PC-9 (cell line): ENCODE results near the gene RASL11B. TPM values are rescaled to one million over a fixed set of nuclear protein-coding genes. Genes with fewer than 3 reads are reported as not detected.
A peak's percentile ranks its signal among the peaks of the same experiment; 100 is the strongest.

Experiments
- BruUV-seq: library from RNA; stranded (reverse); fragments of 400-500 nt; replicated peaks from 2 replicates; lab custom pipeline; 2021; lab: Mats Ljungman, UMichigan
- CTCF ChIA-PET: fragments of 300-600 bp; sonication (Branson Sonifier 250); formaldehyde crosslinking; loops from one replicate; lab custom pipeline; 2022; ENCODE audit warnings: antibody characterized with exemption; lab: Charles Lee
- POLR2A ChIA-PET: fragments of 300-600 bp; sonication (Branson Sonifier 250); formaldehyde crosslinking; loops from one replicate; lab custom pipeline; 2022; ENCODE audit warnings: antibody characterized with exemption; ENCODE audit not compliant: unreplicated experiment; lab: Charles Lee
- DNase-seq, 2 experiments: peaks; one replicate each; pipeline versions ENCODE4 v3.0.0 to v3.0.0-alpha.2; 2015 to 2022; ENCODE audit warnings: mixed read lengths in 1 of 2
- H2AFZ ChIP-seq: fragments of 200-600 bp; sonication (generic); 2 replicates; pipeline ENCODE4 v1.8.1; 2017; ENCODE audit warnings: antibody characterized with exemption
- H3F3A ChIP-seq: fragments of 200-600 bp; sonication (generic); 2 replicates; pipeline ENCODE4 v1.8.1; 2017; ENCODE audit warnings: antibody characterized with exemption, mild to moderate bottlenecking, low read depth; ENCODE audit not compliant: insufficient read depth
- H3K27ac ChIP-seq: fragments of 200-600 bp; sonication (generic); 2 replicates; pipeline ENCODE4 v1.6.1; 2016; ENCODE audit warnings: mixed run types
- H3K27me3 ChIP-seq: fragments of 200-600 bp; sonication (generic); 2 replicates; pipeline ENCODE4 v1.6.1; 2016; ENCODE audit warnings: low read depth, mixed run types; ENCODE audit not compliant: insufficient read depth
- H3K36me3 ChIP-seq: fragments of 200-600 bp; sonication (generic); 2 replicates; pipeline ENCODE4 v1.6.1; 2016; ENCODE audit warnings: low read depth, mixed run types
- H3K4me1 ChIP-seq: fragments of 200-600 bp; sonication (generic); replicated peaks from 2 replicates; pipeline ENCODE4 v1.6.1; 2016; ENCODE audit warnings: mixed run types; ENCODE audit not compliant: insufficient read depth
- H3K4me2 ChIP-seq: fragments of 200-600 bp; sonication (generic); 2 replicates; pipeline ENCODE4 v1.6.1; 2017; ENCODE audit warnings: mixed run types
- H3K4me3 ChIP-seq: fragments of 200-600 bp; sonication (generic); 2 replicates; pipeline ENCODE4 v1.6.1; 2016; ENCODE audit warnings: mixed run types
- H3K79me2 ChIP-seq: fragments of 200-600 bp; sonication (generic); 2 replicates; pipeline ENCODE4 v1.6.1; 2017; ENCODE audit warnings: low read depth, mixed run types
- H3K9me2 ChIP-seq: fragments of 200-600 bp; sonication (generic); 2 replicates; pipeline ENCODE4 v1.8.1; 2017; ENCODE audit warnings: mild to moderate bottlenecking; ENCODE audit not compliant: insufficient read depth
- H3K9me3 ChIP-seq: fragments of 200-600 bp; sonication (generic); 2 replicates; pipeline ENCODE4 v1.8.1; 2016; ENCODE audit warnings: low read depth; ENCODE audit not compliant: insufficient read depth
- H4K20me1 ChIP-seq: fragments of 200-600 bp; sonication (generic); 2 replicates; pipeline ENCODE4 v1.8.1; 2017; ENCODE audit not compliant: insufficient read depth
- EZH2 ChIP-seq: fragments of 200-600 bp; sonication (generic); IDR thresholded peaks from 2 replicates; pipeline ENCODE4 v1.8.0; 2017; ENCODE audit warnings: antibody characterized with exemption, low read depth
- intact Hi-C: fragments of 100-400 bp; cut with micrococcal nuclease; formaldehyde crosslinking; loops from one replicate; pipeline ENCODE4 v1.10.0; 2022; ENCODE audit not compliant: unreplicated experiment
- total RNA-seq: library from RNA; stranded (reverse); gene quantifications from 2 replicates; pipeline ENCODE4 v1.2.3, GENCODE V29; 2021
- TF ChIP-seq, protein P1 (sequence below): fragments of 200-600 bp; sonication (generic); conservative IDR thresholded peaks from 2 replicates; pipeline ENCODE4 v1.6.1; 2017; ENCODE audit warnings: mixed run types, antibody characterized with exemption, mild to moderate bottlenecking, moderate library complexity

Gene RASL11B
- total RNA-seq, 1 experiment from 2014 or later, result not detected

DNA sequence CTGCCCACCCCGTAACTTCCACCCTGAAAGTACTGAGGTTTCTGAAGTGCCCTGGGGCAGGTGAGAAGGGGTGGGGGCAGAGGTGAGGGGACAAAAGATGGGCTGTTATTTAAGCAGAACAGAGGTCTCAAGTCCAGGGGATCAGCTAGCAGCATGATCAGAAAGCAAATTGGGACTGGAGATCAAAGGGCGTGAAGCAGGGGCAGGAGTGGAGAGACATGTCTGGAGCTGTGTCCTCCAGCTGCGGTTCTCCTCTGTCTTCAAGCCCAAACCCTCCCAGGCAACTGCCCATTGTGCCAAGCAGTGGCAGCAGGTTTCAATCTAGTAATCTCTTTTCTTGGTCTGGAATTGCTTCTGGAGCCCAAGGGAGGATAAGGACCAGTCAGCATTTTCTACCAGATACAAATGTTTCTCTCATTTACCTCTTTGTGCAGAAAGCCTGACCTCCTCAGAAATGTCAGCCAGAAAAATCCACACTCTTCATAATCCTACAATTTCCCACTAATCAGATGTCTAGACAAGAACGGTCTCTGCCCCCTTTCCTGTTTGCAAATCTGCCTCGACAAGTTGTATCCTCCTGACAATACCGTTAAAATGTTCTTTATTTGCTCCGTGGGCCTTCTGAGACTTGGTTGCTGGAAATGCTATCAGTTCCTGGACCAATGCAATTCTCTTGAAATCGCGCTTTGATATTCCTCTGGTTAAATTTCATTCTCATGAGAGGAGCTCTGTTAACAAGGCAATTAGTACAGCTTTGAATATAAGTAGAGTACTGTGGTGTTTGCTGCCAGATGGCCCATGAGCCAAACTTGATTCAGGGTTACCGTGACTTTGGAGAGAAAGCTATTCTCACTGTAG lies 23.2 kb upstream of the RASL11B start:
- Histone ChIP-seq H4K20me1 (no peaks in the 10 kb centered on the region), H3K4me2 (peak overlapping the region; percentile 60; the same call in 1 of the 2 replicates), H3K79me2 (no peaks in the 10 kb centered on the region), H3K9me2 (no peaks in the 10 kb centered on the region), H3K36me3 (no peaks in the 10 kb centered on the region), H3K4me3 (no peak overlapping the region), H3F3A (no peaks in the 10 kb centered on the region; the same call in 1 of the 2 replicates), H3K9me3 (no peaks in the 10 kb centered on the region), H2AFZ (0 out of 2 replicates have a peak overlapping the region, but pooled peaks have one; percentile 32), H3K4me1 (peaks cover 29% of the 10 kb centered on the region), H3K27ac (peak overlapping the region; percentile 76; the same call in 1 of the 2 replicates), H3K27me3 (no peaks in the 10 kb centered on the region)
- no TSS peak for BruUV-seq
- intact Hi-C loops, result loop anchor here (2.0 kb wide), 3 partner anchors 16 to 126 kb away; no protein-coding TSS in a partner anchor
- TF ChIP-seq, protein P1, sequence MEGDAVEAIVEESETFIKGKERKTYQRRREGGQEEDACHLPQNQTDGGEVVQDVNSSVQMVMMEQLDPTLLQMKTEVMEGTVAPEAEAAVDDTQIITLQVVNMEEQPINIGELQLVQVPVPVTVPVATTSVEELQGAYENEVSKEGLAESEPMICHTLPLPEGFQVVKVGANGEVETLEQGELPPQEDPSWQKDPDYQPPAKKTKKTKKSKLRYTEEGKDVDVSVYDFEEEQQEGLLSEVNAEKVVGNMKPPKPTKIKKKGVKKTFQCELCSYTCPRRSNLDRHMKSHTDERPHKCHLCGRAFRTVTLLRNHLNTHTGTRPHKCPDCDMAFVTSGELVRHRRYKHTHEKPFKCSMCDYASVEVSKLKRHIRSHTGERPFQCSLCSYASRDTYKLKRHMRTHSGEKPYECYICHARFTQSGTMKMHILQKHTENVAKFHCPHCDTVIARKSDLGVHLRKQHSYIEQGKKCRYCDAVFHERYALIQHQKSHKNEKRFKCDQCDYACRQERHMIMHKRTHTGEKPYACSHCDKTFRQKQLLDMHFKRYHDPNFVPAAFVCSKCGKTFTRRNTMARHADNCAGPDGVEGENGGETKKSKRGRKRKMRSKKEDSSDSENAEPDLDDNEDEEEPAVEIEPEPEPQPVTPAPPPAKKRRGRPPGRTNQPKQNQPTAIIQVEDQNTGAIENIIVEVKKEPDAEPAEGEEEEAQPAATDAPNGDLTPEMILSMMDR, result no peak
- no peak for TF ChIP-seq EZH2
- ChIA-PET CTCF (interaction anchor here (0.7 kb wide), 1 partner anchor 23 kb away, joined by 16 read pairs; the partner anchor contains the start of gene RASL11B), POLR2A (no interaction called here)
- peak in 1 of 2 experiments; percentile 8 for DNase-seq

DNA sequence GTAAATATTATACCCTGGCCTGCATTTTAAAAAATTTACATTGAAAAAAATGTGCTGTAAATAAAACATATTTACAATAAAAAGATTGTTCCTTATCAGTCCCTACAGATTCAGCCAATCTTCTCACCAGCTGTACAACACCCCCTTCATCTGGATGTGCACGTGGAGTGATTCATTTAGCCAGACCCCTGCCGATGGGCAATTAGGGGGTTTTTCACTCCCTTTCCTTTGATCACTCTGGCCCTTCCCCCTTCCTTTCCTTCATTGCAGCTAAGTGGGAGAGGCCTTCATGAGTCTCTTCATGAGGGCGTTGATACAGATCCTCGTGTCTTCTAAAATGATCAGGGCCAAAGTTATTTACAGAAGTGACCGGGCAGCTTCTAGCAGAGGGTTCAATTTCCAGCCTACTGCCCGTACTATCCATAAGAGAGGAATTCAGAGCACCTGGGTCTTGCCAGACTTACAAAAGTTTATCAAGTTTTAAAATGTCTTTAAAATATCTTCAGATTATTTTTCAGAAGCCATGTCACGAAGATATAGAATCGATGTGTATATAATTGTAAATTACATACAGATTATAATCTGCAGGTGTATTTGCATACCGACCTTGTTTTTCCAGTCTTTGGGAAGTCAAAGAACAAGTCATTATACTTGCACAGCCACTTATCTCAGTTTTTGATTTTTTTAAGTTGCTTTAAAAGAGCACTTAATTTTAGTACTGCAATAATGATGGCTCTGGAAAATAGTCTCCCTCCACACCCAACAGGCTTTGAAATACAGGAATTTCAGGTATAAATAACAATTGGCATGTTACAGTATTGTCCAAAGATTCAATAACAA lies 21.4 kb upstream of the RASL11B start:
- Histone ChIP-seq H3K27me3 (no peaks in the 10 kb centered on the region), H3K79me2 (no peaks in the 10 kb centered on the region), H3K36me3 (no peaks in the 10 kb centered on the region), H3K9me3 (no peaks in the 10 kb centered on the region), H3K4me2 (no peak overlapping the region), H3K9me2 (no peaks in the 10 kb centered on the region), H3K4me3 (no peak overlapping the region), H3F3A (no peaks in the 10 kb centered on the region; the same call in 1 of the 2 replicates), H4K20me1 (no peaks in the 10 kb centered on the region), H2AFZ (no peak overlapping the region), H3K27ac (no peak overlapping the region), H3K4me1 (peaks cover 29% of the 10 kb centered on the region)
- intact Hi-C loops, result no loop called here
- TF ChIP-seq, protein P1, result no peak
- no peak for TF ChIP-seq EZH2
- ChIA-PET POLR2A (no interaction called here), CTCF (no interaction called here)
- DNase-seq, result no peak
- BruUV-seq, result no TSS peak
